H1 (cell line): Measurements from ENCODE around the gene PAX8.

Experiments
- ATF3 ChIP-seq: IDR thresholded peaks from 2 replicates; pipeline ENCODE4 v1.6.1; 2011; ENCODE audit warnings: low read depth, mild to moderate bottlenecking, low read length; ENCODE audit not compliant: insufficient read depth
- EGR1 ChIP-seq: IDR thresholded peaks from 2 replicates; pipeline ENCODE4 v1.6.1; 2011; ENCODE audit warnings: low read depth, low read length, borderline replicate concordance
- EP300 ChIP-seq, 2 experiments: IDR thresholded peaks; 1 replicate in 1 of 2; 2 replicates in 1 of 2; pipeline ENCODE4 v1.6.1; 2011 to 2012; ENCODE audit warnings: low read depth in 2 of 2, low read length in 2 of 2, mild to moderate bottlenecking in 2 of 2, borderline replicate concordance in 1 of 2, inconsistent platforms in 1 of 2, moderate library complexity in 1 of 2
- JUN ChIP-seq: IDR thresholded peaks from 2 replicates; pipeline ENCODE4 v1.6.1; 2011; ENCODE audit warnings: low read depth, mild to moderate bottlenecking, improper control_type of control experiment, low read length
- KDM1A ChIP-seq: fragments of 200-600, 300-600 bp; sonication (generic); IDR thresholded peaks from 2 replicates; pipeline ENCODE4 v1.7.1; 2016; ENCODE audit warnings: mild to moderate bottlenecking, low read length, borderline replicate concordance
- MAFK ChIP-seq: IDR thresholded peaks from 2 replicates; pipeline ENCODE4 v1.6.1; 2012; ENCODE audit warnings: low read depth, mild to moderate bottlenecking, improper control_type of control experiment, low read length
- POLR2A ChIP-seq, 2 experiments: IDR thresholded peaks; 1 replicate in 1 of 2; 2 replicates in 1 of 2; pipeline ENCODE4 v1.6.1; 2011; ENCODE audit warnings: low read depth in 2 of 2, low read length in 2 of 2, mild to moderate bottlenecking in 2 of 2; ENCODE audit errors: control extremely low read depth in 1 of 2
- POLR2AphosphoS5 ChIP-seq: IDR thresholded peaks from 2 replicates; pipeline ENCODE4 v1.6.1; 2011; ENCODE audit warnings: low read depth, low read length
- SP1 ChIP-seq: IDR thresholded peaks from 2 replicates; pipeline ENCODE4 v1.6.1; 2011; ENCODE audit warnings: low read depth, low read length
- SRF ChIP-seq: IDR thresholded peaks from 2 replicates; pipeline ENCODE4 v1.6.1; 2011; ENCODE audit warnings: mild to moderate bottlenecking, low read depth, low read length, moderate library complexity
- USF2 ChIP-seq: IDR thresholded peaks from 2 replicates; pipeline ENCODE4 v1.6.1; 2011; ENCODE audit warnings: low read length, improper control_type of control experiment
- ZNF274 ChIP-seq: IDR thresholded peaks from 2 replicates; pipeline ENCODE4 v1.7.0; 2012; ENCODE audit warnings: low read length, borderline replicate concordance; ENCODE audit errors: extremely low read depth
- TF ChIP-seq, protein P1 (sequence below), 3 experiments: IDR thresholded peaks; 1 replicate in 2 of 3; 2 replicates in 1 of 3; pipeline versions ENCODE4 v1.5.1 to v1.6.1; 2011; ENCODE audit warnings: low read length in 3 of 3, mild to moderate bottlenecking in 3 of 3, inconsistent platforms in 2 of 3, low read depth in 1 of 3, moderate library complexity in 1 of 3; ENCODE audit not compliant: insufficient read depth in 1 of 3; ENCODE audit errors: control extremely low read depth in 1 of 3
- TF ChIP-seq, protein P2 (sequence below): IDR thresholded peaks from 2 replicates; pipeline ENCODE4 v1.6.1; 2012; ENCODE audit warnings: inconsistent platforms

DNA sequence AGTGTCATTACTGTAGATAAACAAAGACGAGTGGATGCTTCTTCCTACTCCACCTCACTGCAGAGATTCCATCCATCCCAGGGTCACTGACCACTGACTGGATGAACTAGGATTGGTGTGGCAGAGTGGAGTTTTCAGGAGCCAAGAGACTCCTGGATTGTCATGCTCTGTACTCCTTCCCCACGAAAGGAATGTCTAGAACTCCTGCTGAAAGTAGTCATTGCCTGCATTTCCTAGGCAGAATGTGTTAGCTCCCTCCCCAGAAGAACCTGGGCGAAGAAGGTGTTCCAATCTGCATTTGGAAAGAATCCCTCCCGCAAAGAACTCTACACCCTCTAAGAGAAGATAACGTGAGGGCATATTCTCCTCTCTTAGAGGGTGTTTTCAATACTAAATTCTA, 6.2 kb downstream of the PAX8 start:
- TF ChIP-seq POLR2A (IDR thresholded peaks at IDR 0.05; ENCODE audit: control extremely low read depth in 1 of 2, low read depth in 2 of 2, low read length in 2 of 2) (no peak), POLR2AphosphoS5 (no peak), SRF (no peak), SP1 (no peak), MAFK (no peak), EP300 (IDR thresholded peaks at IDR 0.05; ENCODE audit: borderline replicate concordance in 1 of 2, low read depth in 2 of 2, low read length in 2 of 2) (no peak), ZNF274 (no peak), USF2 (no peak), EGR1 (no peak), KDM1A (no peak), ATF3 (no peak), JUN (no peak)
- TF ChIP-seq, protein P1, sequence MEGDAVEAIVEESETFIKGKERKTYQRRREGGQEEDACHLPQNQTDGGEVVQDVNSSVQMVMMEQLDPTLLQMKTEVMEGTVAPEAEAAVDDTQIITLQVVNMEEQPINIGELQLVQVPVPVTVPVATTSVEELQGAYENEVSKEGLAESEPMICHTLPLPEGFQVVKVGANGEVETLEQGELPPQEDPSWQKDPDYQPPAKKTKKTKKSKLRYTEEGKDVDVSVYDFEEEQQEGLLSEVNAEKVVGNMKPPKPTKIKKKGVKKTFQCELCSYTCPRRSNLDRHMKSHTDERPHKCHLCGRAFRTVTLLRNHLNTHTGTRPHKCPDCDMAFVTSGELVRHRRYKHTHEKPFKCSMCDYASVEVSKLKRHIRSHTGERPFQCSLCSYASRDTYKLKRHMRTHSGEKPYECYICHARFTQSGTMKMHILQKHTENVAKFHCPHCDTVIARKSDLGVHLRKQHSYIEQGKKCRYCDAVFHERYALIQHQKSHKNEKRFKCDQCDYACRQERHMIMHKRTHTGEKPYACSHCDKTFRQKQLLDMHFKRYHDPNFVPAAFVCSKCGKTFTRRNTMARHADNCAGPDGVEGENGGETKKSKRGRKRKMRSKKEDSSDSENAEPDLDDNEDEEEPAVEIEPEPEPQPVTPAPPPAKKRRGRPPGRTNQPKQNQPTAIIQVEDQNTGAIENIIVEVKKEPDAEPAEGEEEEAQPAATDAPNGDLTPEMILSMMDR (IDR thresholded peaks at IDR 0.05; ENCODE audit: control extremely low read depth in 1 of 3, insufficient read depth in 1 of 3, low read depth in 1 of 3, low read length in 3 of 3): no peak
- TF ChIP-seq, protein P2, sequence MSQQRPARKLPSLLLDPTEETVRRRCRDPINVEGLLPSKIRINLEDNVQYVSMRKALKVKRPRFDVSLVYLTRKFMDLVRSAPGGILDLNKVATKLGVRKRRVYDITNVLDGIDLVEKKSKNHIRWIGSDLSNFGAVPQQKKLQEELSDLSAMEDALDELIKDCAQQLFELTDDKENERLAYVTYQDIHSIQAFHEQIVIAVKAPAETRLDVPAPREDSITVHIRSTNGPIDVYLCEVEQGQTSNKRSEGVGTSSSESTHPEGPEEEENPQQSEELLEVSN: no peak
